Activated CD8-positive, alpha-beta memory T cell treated with anti-CD3 and anti-CD28 coated beads, Interleukin-2, amount 50 U/mL, for 24 hours (primary cell): Measurements from ENCODE around the gene LRBA.

Experiments used
- DNase-seq: peaks from one replicate; pipeline ENCODE4 v3.0.0-alpha.2; 2020; ENCODE audit errors: extremely low read depth

Gene LRBA

GRCh38 chr4:150323406-150324325 is 691.4 kb downstream of the LRBA start:
- no peak for DNase-seq

GRCh38 chr4:150322646-150323045 is 692.4 kb downstream of the LRBA start:
- no peak for DNase-seq

GRCh38 chr4:150321113-150321512 is 694.0 kb downstream of the LRBA start:
- no peak for DNase-seq

GRCh38 chr4:150318971-150319370 is 696.1 kb downstream of the LRBA start:
- DNase-seq = no peak

GRCh38 chr4:150318527-150318926 is 696.6 kb downstream of the LRBA start:
- DNase-seq = no peak

GRCh38 chr4:150316332-150317205 is 698.5 kb downstream of the LRBA start:
- DNase-seq = no peak

GRCh38 chr4:150315691-150316090 is 699.4 kb downstream of the LRBA start:
- DNase-seq = no peak

- DNase-seq = no peak
Observed at GRCh38 chr4:150315175-150315574, 699.9 kb downstream of the LRBA start.

GRCh38 chr4:150314031-150314430 is 701.1 kb downstream of the LRBA start:
- no peak for DNase-seq

GRCh38 chr4:150310159-150310895 is 704.8 kb downstream of the LRBA start:
- no peak for DNase-seq

- DNase-seq = no peak
Observed at GRCh38 chr4:150308824-150309472, 706.1 kb downstream of the LRBA start.

GRCh38 chr4:150306719-150307118 is 708.4 kb downstream of the LRBA start:
- no peak for DNase-seq

- DNase-seq = no peak
Observed at GRCh38 chr4:150305995-150306394, 709.1 kb downstream of the LRBA start.

- no peak for DNase-seq
Observed at GRCh38 chr4:150302553-150302952, 712.5 kb downstream of the LRBA start.

- DNase-seq = no peak
Observed at GRCh38 chr4:150299816-150300215, 715.3 kb downstream of the LRBA start.

GRCh38 chr4:150297861-150298474 is 717.1 kb downstream of the LRBA start:
- no peak for DNase-seq

GRCh38 chr4:150289881-150290280 is 725.2 kb downstream of the LRBA start:
- DNase-seq = no peak

- DNase-seq = no peak
Observed at GRCh38 chr4:150289198-150289597, 725.9 kb downstream of the LRBA start.

GRCh38 chr4:150286656-150287055 is 728.4 kb downstream of the LRBA start:
- no peak for DNase-seq

GRCh38 chr4:150283689-150284088 is 731.4 kb downstream of the LRBA start:
- no peak for DNase-seq

GRCh38 chr4:150280975-150281374 is 734.1 kb downstream of the LRBA start:
- no peak for DNase-seq
